GM19455 (cell line): ENCODE data around the gene WSCD2.
"Not testable (repeated sequence)": the region's sequence is repeated elsewhere in the genome, so short reads cannot be mapped to it uniquely, and the experiment has no call there.

ENCODE experiments used
- ATAC-seq: cut with Tn5 transposase; IDR thresholded peaks from one replicate; pipeline ENCODE4 v1.9.1; 2021; ENCODE audit not compliant: unreplicated experiment

WSCD2 gene

GRCh38 chr12:108193493-108193892 lies 64.4 kb downstream of the WSCD2 start:
- ATAC-seq: no peak

DNA sequence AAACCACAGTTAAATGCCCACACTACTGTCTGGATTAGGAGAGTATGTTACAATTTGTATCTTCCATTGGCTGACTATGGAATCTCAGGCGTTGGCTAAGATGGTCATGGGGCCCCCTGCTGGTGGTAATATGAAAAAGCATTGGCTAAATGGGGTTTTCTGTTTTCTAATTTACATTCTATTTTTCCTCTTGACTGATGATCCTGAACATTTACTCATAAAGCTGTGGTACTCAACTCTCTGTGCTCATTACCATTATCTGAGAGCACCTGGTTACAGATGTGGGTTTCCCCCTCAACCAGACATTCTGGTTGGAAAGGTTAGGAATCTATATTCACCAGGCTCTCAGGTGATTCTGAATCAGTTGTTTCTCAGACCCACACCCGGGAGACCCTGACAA lies 64.8 kb downstream of the WSCD2 start:
- ATAC-seq: no peak

- ATAC-seq: no peak
Observed at GRCh38 chr12:108194585-108194984, 65.5 kb downstream of the WSCD2 start.

- no peak for ATAC-seq
Observed at GRCh38 chr12:108196319-108196718, 67.2 kb downstream of the WSCD2 start.

DNA sequence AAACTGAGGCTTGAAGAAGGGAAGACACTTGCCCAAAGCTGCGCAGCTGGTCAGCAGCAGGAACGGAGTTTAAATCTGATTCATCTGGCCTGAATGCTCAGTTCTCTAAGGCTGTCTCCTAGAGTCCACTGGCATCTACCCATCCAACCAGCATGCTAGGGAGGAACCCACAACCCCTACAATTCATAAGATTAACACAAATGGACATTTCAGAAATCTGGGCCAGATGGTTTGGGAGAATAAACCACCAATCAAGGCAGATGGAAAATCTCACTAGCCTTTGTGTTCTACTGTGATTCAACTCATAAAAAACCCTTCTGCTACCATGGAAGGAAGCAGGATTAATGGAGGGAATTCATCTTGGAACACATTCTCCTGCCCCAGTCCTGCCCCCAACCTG lies 67.8 kb downstream of the WSCD2 start:
- ATAC-seq: no peak

GRCh38 chr12:108198043-108198442 lies 69.0 kb downstream of the WSCD2 start:
- no peak for ATAC-seq

DNA sequence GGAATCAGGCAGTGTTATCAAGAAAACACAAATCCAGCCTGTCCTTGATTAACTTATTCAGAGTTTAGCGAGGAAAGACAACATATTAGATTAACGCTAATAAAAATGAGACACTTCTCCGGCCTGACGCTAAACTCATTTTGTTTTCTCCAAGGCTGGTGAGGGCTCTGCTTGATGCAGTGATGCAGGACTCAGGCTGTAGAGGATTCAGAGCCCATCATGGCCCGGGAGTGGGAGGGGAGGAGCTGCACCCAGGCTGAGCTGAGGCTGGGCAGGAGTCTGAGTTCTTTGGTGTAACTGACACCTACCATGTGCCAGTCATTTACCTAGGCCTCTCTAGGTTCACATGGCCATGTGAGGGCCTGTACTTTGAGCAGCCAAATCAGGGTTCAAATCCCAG lies 70.0 kb downstream of the WSCD2 start:
- no peak for ATAC-seq

- no peak for ATAC-seq
Observed at GRCh38 chr12:108201808-108202207, 72.7 kb downstream of the WSCD2 start.

DNA sequence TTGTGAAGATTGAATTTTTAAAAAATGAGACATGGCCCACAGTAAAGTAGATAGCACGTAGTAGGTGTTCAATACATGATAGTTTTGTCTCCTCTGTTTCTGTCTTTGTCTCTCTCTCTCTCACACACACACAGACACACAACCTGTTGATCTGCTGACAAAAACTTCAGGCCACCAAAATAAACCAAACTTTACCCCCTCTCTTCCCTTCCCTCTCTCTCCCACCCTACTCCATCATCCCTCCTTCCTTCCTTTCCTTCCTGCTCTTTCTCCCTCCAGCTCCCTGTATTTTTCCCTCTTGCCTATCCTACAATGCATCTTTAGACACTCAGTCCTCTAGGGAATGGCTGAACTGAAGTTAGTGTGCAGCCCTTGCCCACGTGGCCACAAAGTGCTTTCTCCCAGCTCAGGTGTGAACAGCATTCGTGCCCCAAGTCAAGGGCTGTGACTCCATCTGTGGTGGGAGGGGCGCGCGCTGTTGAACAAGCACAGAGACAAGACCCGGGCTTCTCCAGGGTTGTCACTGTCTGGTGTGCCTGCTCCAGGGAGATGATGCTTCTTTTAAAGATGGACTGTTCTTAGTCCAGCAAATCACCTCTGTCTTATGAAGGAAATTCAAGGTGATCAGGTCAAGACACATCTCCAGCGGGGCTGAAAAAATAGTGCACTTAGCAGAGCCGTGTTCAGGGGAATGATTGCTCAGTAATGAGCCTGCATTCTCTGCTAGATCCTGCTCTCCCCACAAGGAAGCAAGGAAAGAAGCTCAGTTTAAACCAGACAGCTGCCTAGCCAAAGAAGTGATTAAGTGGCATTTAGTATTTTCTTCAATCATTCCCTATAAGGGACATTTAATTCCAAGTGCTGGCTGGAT lies 75.3 kb downstream of the WSCD2 start:
- ATAC-seq: no peak

DNA sequence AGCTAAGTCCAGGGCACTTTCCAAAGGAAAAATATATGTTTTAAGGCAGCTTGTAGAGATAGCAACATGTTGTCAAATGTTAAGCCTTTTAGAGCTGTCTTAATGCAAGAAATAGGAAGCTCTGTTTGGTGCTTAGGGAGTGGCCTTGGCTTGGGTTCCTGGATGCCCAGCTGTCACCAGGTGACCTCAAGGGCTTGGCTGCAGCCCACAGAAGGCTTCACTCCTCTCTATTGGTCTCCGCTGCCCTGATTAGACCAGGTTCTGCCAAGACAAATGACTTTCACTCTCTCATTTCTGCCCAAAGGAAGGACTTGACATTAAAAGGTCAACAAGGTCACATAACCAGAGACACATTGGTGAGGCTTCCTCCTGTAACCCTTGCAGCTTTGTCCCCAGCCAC lies 76.8 kb downstream of the WSCD2 start:
- ATAC-seq: no peak

- ATAC-seq: no peak
Observed at GRCh38 chr12:108207791-108208730, 79.0 kb downstream of the WSCD2 start.

DNA sequence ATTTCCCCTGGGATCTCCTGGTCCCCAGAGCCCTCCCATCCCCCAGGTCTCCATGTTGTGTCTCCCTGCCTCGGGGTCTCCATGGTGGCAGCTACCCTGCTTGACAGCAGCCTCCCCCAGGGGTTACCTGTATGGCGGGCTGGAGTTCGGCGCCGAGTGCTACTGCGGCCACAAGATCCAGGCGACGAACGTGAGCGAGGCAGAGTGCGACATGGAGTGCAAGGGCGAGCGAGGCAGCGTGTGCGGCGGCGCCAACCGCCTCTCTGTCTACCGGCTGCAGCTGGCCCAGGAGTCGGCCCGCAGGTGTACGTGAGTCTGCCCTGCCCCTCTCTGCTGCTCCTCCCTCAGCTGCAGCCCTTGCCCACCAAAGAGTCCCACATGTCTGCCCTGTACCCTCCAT lies 80.9 kb downstream of the WSCD2 start:
- no peak for ATAC-seq

DNA sequence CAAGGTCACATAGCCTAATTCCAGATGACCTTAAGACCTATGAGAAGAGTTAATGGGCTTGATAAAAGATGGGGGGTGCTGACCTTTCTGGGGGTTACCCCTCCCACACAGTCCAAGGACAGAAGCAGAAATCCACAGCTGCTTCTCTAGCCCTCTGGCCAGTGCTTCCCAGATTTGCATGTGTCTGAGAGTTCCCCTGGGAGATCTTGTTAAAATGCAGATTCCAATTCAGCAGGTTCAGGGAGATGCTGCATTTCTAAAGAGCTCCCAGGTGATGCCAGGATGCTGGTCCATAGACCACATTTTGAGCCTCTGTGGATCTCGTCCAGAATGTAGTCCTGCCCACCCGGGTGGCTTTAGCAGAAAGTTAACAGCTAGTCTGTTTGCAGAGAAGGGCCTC lies 82.1 kb downstream of the WSCD2 start:
- ATAC-seq: no peak

DNA sequence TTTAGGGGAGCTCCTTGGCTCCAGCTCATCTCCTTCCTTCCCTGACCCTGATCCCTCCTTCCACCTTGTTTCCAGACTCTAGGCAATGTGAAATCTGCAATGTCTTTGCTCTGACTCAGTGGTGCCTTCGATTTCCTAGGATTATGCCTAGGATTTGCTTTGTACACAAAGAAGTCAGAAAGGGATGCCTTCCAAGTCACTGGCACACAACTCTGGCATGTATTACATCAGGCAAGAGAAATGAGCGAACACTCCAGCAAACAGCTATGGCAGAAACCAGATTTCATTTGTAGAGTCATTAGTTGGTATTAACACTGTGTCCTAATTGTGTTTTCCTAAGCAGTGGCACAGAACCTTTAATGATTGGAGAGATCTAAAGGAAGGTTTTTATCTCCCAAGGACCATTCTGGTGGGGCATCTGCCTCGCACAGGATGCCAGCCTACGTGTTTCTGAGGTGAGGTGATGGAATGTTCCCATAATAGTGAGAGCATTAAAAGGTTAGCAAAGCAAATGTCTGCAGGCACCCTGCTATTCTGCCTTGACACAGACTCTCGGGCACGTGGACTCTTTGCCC lies 84.9 kb downstream of the WSCD2 start:
- no peak for ATAC-seq

- ATAC-seq: no peak
Observed at GRCh38 chr12:108214486-108214885, 85.4 kb downstream of the WSCD2 start.

DNA sequence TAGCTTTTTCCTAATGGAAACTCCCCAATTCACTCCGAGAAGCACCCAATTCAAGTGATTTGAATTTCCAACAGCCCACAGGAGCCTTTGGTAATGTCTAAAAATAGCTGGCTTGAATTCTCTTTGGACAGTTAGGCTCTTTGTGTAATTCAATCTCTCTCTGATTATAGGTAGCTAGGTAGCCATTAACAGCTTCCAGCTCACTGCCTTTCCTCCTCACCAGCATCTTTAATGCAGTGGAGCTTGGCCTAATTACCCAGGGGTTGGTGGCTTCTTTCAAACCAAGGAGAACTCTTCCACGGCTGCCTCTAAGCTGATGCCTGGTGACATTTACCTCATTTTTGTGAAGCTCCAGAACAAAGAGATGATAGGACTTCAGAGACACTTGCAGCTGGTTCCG lies 86.4 kb downstream of the WSCD2 start:
- ATAC-seq: no peak

DNA sequence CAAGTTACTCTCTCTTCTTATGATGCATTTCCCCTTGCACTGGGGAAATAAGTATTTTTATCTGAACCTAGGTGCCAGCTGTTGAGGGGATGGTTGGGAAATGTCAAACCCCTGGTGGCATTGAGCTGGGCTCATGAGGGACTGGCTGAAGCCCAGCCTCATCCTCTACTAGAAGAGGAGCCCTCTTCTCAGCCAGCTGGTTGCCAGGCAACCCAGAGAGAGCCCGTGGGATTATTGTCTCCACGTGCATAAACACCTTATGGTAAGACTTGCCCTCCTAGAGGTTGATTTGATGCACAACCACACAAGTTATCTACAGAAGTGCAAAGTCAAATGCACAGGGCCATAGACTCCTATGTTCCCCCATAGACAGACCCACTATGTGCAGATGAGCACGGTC lies 89.8 kb downstream of the WSCD2 start:
- no peak for ATAC-seq

- ATAC-seq: not testable (repeated sequence)
Observed at GRCh38 chr12:108225101-108225500, 96.0 kb downstream of the WSCD2 start.

GRCh38 chr12:108226866-108227265 lies 97.8 kb downstream of the WSCD2 start:
- no peak for ATAC-seq

DNA sequence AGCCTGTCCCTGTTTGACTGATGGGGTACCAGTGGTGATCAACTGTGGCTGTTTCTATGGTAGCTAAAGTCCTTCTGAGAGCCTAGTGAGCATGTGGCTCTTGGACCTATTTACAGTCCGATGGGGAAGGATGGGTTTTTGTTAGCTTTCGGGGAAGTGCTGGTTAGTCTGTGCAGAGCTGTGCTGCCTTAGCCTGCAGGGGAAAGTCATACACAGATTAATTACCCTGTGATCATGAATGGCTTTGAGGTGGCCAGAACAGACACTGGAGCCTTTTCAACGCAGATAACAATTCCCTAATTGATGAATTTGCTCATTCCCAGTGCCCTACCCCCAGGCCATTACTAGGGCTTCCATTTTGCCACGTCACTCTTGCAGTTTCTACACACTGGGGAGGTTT lies 99.7 kb downstream of the WSCD2 start:
- ATAC-seq: no peak

GRCh38 chr12:108231109-108231905 lies 102.2 kb downstream of the WSCD2 start:
- no peak for ATAC-seq
